ENCODE data around the gene NEB.

Gene NEB

GRCh38 chr2:151439127-151439526 lies 295.1 kb downstream of the NEB start:
- no peak for DNase-seq

- DNase-seq: no peak
Observed at GRCh38 chr2:151438506-151438905, 295.8 kb downstream of the NEB start.

GRCh38 chr2:151437630-151438029 lies 296.6 kb downstream of the NEB start:
- DNase-seq: no peak

Data from NCI-H510A (cell line).